HL-60 (cell line): ENCODE data around the gene MORC4.

Experiments
- DNase-seq, 2 experiments: peaks; one replicate each; pipeline ENCODE4 v3.0.0-alpha.2; 2010 to 2020; ENCODE audit warnings: low read depth in 1 of 2, low spot score in 1 of 2
- H3K27ac ChIP-seq: fragments of 250-450 bp; sonication (Bioruptor Pico); replicated peaks from 2 replicates; pipeline ENCODE4 v1.5.1; 2020; ENCODE audit warnings: mild to moderate bottlenecking, moderate library complexity
- H3K27me3 ChIP-seq: fragments of 250-450 bp; sonication (Bioruptor Pico); 2 replicates; pipeline ENCODE4 v1.5.1; 2021; ENCODE audit warnings: mild to moderate bottlenecking, moderate library complexity; ENCODE audit not compliant: insufficient read depth, poor library complexity, severe bottlenecking
- H3K4me3 ChIP-seq: replicated peaks from 2 replicates; pipeline ENCODE4 v1.5.1; 2011; ENCODE audit warnings: mild to moderate bottlenecking, control low read depth, low read length; ENCODE audit not compliant: insufficient read depth
- GABPA ChIP-seq: IDR thresholded peaks from 2 replicates; pipeline ENCODE4 v1.6.1; 2012; ENCODE audit warnings: low read depth
- POLR2AphosphoS5 ChIP-seq: IDR thresholded peaks from 2 replicates; pipeline ENCODE4 v1.6.1; 2012; ENCODE audit warnings: low read depth
- REST ChIP-seq: IDR thresholded peaks from 2 replicates; pipeline ENCODE4 v1.6.1; 2012; ENCODE audit warnings: low read depth; ENCODE audit not compliant: insufficient replicate concordance
- SPI1 ChIP-seq: IDR thresholded peaks from 2 replicates; pipeline ENCODE4 v1.6.1; 2012; ENCODE audit warnings: low read depth, mild to moderate bottlenecking, borderline replicate concordance
- TF ChIP-seq, protein P1 (sequence below): IDR thresholded peaks from one replicate; pipeline ENCODE4 v1.5.1; 2011; ENCODE audit warnings: low read length, control low read depth, inconsistent platforms; ENCODE audit not compliant: insufficient read depth

The MORC4 gene

DNA sequence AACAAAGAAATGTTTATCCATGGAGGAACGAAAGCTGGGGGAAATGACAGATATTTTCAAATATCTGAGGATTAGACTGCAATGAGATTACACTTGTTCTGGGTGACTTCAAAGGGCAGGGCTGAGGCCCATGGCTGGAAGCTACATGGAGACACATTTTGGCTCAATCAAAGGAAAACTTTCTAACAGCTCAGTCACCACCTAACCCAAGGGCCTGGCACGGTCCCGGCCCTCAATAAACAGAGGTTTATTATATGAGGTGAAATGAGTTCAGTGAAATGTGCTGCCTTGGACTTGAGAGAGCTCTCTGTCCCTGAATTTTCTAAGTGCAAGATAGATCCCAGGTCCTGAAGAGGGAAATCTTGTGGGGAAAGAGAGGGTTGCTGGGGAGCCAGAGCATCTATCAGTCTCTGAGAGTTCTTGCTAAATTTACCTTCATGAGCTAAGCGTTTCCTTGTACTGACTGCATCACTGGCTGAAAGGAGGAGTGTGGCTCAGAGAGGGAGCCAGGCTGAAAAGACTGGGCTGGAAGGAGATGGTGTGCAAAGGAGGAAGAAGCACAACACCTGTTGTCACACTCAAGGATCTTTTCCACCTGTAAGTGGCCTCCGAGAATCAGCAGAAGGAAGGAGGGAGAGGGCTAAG lies 94.8 kb downstream of the MORC4 start:
- no peak for TF ChIP-seq REST
- no peak for TF ChIP-seq POLR2AphosphoS5
- TF ChIP-seq GABPA = no peak
- TF ChIP-seq SPI1 = no peak
- TF ChIP-seq, protein P1, sequence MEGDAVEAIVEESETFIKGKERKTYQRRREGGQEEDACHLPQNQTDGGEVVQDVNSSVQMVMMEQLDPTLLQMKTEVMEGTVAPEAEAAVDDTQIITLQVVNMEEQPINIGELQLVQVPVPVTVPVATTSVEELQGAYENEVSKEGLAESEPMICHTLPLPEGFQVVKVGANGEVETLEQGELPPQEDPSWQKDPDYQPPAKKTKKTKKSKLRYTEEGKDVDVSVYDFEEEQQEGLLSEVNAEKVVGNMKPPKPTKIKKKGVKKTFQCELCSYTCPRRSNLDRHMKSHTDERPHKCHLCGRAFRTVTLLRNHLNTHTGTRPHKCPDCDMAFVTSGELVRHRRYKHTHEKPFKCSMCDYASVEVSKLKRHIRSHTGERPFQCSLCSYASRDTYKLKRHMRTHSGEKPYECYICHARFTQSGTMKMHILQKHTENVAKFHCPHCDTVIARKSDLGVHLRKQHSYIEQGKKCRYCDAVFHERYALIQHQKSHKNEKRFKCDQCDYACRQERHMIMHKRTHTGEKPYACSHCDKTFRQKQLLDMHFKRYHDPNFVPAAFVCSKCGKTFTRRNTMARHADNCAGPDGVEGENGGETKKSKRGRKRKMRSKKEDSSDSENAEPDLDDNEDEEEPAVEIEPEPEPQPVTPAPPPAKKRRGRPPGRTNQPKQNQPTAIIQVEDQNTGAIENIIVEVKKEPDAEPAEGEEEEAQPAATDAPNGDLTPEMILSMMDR = no peak
- Histone ChIP-seq H3K27me3 (no peaks in the 10 kb centered on the region), H3K27ac (no peak overlapping the region), H3K4me3 (no peak overlapping the region)
- no peak for DNase-seq

GRCh38 chrX:106903856-106904528 lies 96.0 kb downstream of the MORC4 start:
- Histone ChIP-seq H3K27me3 (no peaks in the 10 kb centered on the region), H3K27ac (no peak overlapping the region), H3K4me3 (no peak overlapping the region)
- DNase-seq = no peak
- TF ChIP-seq POLR2AphosphoS5 (no peak), REST (no peak), SPI1 (no peak), GABPA (no peak)
- TF ChIP-seq, protein P1 = no peak

DNA sequence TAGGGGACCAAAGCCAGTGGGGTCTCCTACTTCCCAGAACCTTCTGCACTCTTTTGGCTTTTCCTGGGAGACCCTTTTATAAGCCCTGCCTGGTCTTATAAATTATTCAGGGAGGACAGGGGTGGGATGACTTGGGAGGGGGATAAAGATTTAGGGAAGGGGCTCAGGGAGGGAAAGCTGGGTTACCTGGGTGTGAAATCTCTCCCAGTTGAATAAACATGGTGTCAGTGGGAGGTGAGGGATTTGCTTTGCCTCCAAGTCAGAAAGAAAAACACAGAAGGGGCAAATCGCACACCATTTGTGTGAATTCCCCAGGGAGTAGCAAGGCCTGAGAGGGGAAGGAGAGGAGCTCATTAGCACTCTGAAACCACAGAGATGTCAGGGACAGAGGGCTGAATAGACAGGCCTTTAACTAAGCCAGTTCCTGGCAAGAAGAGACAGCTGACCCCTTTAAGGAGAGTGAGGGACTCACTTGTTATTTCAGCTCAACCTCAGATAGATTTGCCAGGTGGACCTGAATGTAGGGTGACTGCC lies 96.7 kb downstream of the MORC4 start, which contains the start of gene RIPPLY1:
Gene RIPPLY1, minus strand, starts transcription at position 51 of the 534 bp plus-strand sequence. CDS start 54 bp downstream, outside the sequence.
- Histone ChIP-seq H3K27me3 (no peaks in the 10 kb centered on the region), H3K4me3 (no peak within 1 kb of the TSS), H3K27ac (no peak within 1 kb of the TSS)
- DNase-seq = no peak
- TF ChIP-seq REST (no peak), GABPA (no peak), POLR2AphosphoS5 (no peak), SPI1 (no peak)
- TF ChIP-seq, protein P1 = no peak
